Endothelial cell of umbilical vein (primary cell): ENCODE measurements around the gene USP6NL. TPM values are rescaled to one million over a fixed set of nuclear protein-coding genes. Genes with fewer than 3 reads are reported as not detected.

Experiments
- BruUV-seq: library from RNA; stranded (reverse); fragments of 400-500 nt; replicated peaks from 2 replicates; lab custom pipeline; 2021; lab: Mats Ljungman, UMichigan
- CTCF ChIA-PET: fragments of 300-600, 350-600 bp; sonication (Branson Sonifier 250); formaldehyde crosslinking; loops from one replicate; lab custom pipeline; 2021; ENCODE audit warnings: antibody characterized with exemption, inconsistent platforms; lab: Charles Lee
- POLR2A ChIA-PET: fragments of 300-600, 350-600 bp; sonication (Branson Sonifier 250); formaldehyde crosslinking; loops from one replicate; lab custom pipeline; 2021; ENCODE audit warnings: antibody characterized with exemption, inconsistent platforms; lab: Charles Lee
- DNase-seq: peaks from one replicate; pipeline ENCODE4 v3.0.0-alpha.2; 2011; ENCODE audit warnings: low read depth, low spot score
- FAIRE-seq: peaks from 2 replicates; lab custom pipeline; 2011; peaks lifted over from hg19 to GRCh38; lab: Jason Lieb, UNC
- H2AFZ ChIP-seq: 2 replicates; pipeline ENCODE4 v1.6.0; 2012; ENCODE audit warnings: low read depth, low read length, control low read depth, inconsistent platforms
- H3K27ac ChIP-seq: 2 replicates; pipeline ENCODE4 v1.5.1; 2011; ENCODE audit warnings: low read depth, mild to moderate bottlenecking, control low read depth, low read length, moderate library complexity; ENCODE audit not compliant: insufficient read depth
- H3K27me3 ChIP-seq, 2 experiments: 2 replicates each; pipeline versions ENCODE4 v1.6.0 to v1.6.1; 2011; ENCODE audit warnings: low read length in 2 of 2, mixed read lengths in 1 of 2; ENCODE audit not compliant: control insufficient read depth in 2 of 2, insufficient read depth in 2 of 2
- H3K36me3 ChIP-seq, 2 experiments: 2 replicates in 1 of 2; 3 replicates in 1 of 2; pipeline ENCODE4 v1.5.1; 2011; ENCODE audit warnings: low read length in 2 of 2, mild to moderate bottlenecking in 1 of 2, moderate library complexity in 1 of 2; ENCODE audit not compliant: control insufficient read depth in 2 of 2, insufficient read depth in 2 of 2; ENCODE audit errors: extremely low read depth in 1 of 2
- H3K4me1 ChIP-seq: 3 replicates; pipeline ENCODE4 v1.5.1; 2011; ENCODE audit warnings: mild to moderate bottlenecking, low read length; ENCODE audit not compliant: control insufficient read depth, insufficient read depth; ENCODE audit errors: extremely low read depth
- H3K4me2 ChIP-seq: 2 replicates; pipeline ENCODE4 v1.6.1; 2011; ENCODE audit warnings: low read length, control low read depth, mixed read lengths; ENCODE audit not compliant: insufficient read depth
- H3K4me3 ChIP-seq, 3 experiments: fragments of 200-600 bp in 1 of 3; sonication (generic), shearing (Covaris generic) in 1 of 3; replicated peaks in 1 of 3; 2 replicates each; pipeline ENCODE4 v1.5.1; 2011 to 2016; ENCODE audit warnings: control low read depth in 3 of 3, low read length in 3 of 3, mild to moderate bottlenecking in 2 of 3, inconsistent platforms in 1 of 3, low read depth in 1 of 3, moderate library complexity in 1 of 3; ENCODE audit not compliant: insufficient read depth in 1 of 3
- H3K79me2 ChIP-seq: 2 replicates; pipeline ENCODE4 v1.6.0; 2012; ENCODE audit warnings: low read length, inconsistent platforms; ENCODE audit not compliant: control insufficient read depth, insufficient read depth
- H3K9ac ChIP-seq: replicated peaks from 2 replicates; pipeline ENCODE3; 2011; ENCODE audit warnings: low read length, control low read depth; ENCODE audit not compliant: insufficient read depth; ENCODE audit errors: extremely low read depth
- H3K9me1 ChIP-seq: replicated peaks from 3 replicates; pipeline ENCODE4 v1.6.0; 2011; ENCODE audit warnings: mild to moderate bottlenecking, low read length; ENCODE audit not compliant: control insufficient read depth, insufficient read depth; ENCODE audit errors: extremely low read depth
- H3K9me3 ChIP-seq: replicated peaks from 2 replicates; pipeline ENCODE4 v1.5.1; 2012; ENCODE audit warnings: low read length, inconsistent platforms; ENCODE audit not compliant: control insufficient read depth, insufficient read depth
- H4K20me1 ChIP-seq: replicated peaks from 2 replicates; pipeline ENCODE3; 2011; ENCODE audit warnings: mild to moderate bottlenecking, low read length; ENCODE audit not compliant: control insufficient read depth, insufficient read depth; ENCODE audit errors: extremely low read depth
- CTCF ChIP-seq, 2 donors: IDR thresholded peaks; 1 replicate in 1 of 2; 2 replicates in 1 of 2; pipeline ENCODE4 v1.5.1; 2011; ENCODE audit warnings: low read length in 2 of 2, mild to moderate bottlenecking in 2 of 2, moderate library complexity in 2 of 2, control low read depth in 1 of 2, inconsistent platforms in 1 of 2, low read depth in 1 of 2; ENCODE audit not compliant: insufficient read depth in 1 of 2; ENCODE audit errors: extremely low read depth in 1 of 2
- EZH2 ChIP-seq: IDR thresholded peaks from 2 replicates; pipeline ENCODE4 v1.6.1; 2012; ENCODE audit warnings: borderline replicate concordance, low read depth, mild to moderate bottlenecking, moderate library complexity, low read length, inconsistent platforms; ENCODE audit not compliant: severe bottlenecking
- FOS ChIP-seq: IDR thresholded peaks from 2 replicates; pipeline ENCODE4 v1.6.1; 2011; ENCODE audit warnings: mild to moderate bottlenecking, low read length, moderate library complexity, borderline replicate concordance; ENCODE audit not compliant: insufficient read depth
- GATA2 ChIP-seq: IDR thresholded peaks from 2 replicates; pipeline ENCODE4 v1.7.0; 2011; ENCODE audit warnings: low read depth, mild to moderate bottlenecking, moderate library complexity, mixed read lengths, low read length; ENCODE audit not compliant: insufficient read length, insufficient read depth
- JUN ChIP-seq: IDR thresholded peaks from 2 replicates; pipeline ENCODE4 v1.6.1; 2011; ENCODE audit warnings: borderline replicate concordance, low read depth; ENCODE audit not compliant: insufficient read length, insufficient read depth
- MYC ChIP-seq: IDR thresholded peaks from one replicate; pipeline ENCODE4 v1.6.1; 2011; ENCODE audit warnings: mild to moderate bottlenecking, low read depth, low read length
- POLR2A ChIP-seq: IDR thresholded peaks from 2 replicates; pipeline ENCODE4 v1.6.1; 2012; ENCODE audit warnings: low read depth, mild to moderate bottlenecking, control low read depth, low read length
- POLR2AphosphoS5 ChIP-seq: IDR thresholded peaks from 2 replicates; pipeline ENCODE4 v1.6.1; 2012; ENCODE audit warnings: low read depth, mild to moderate bottlenecking, control low read depth, low read length, moderate library complexity; ENCODE audit not compliant: insufficient read depth
- dilution Hi-C: fragments of 300-500 bp; cut with MboI; formaldehyde crosslinking; loops from one replicate; pipeline ENCODE4 v1.15.0; 2019; ENCODE audit warnings: low sequenced_read_pairs; ENCODE audit not compliant: extremely low pct_ligation_motif_present
- intact Hi-C: fragments of 100-400 bp; cut with micrococcal nuclease; formaldehyde crosslinking; loops from one replicate; pipeline ENCODE4 v1.10.0; 2022
- polyA plus RNA-seq, 4 experiments: library from polyadenylated mRNA; depleted of rRNA in 3 of 4; stranded (reverse) in 3 of 4; unstranded in 1 of 4; fragments of >200 nt; gene quantifications; 2 replicates each; pipeline versions ENCODE4 v1.2.1 to v1.2.3, GENCODE V29; 2011 to 2012; ENCODE audit warnings: missing spikeins in 1 of 4
- total RNA-seq: library from RNA; stranded (reverse); gene quantifications from 2 replicates; pipeline ENCODE4 v1.2.3, GENCODE V29; 2021
- TF ChIP-seq, protein P1 (sequence below): IDR thresholded peaks from 2 replicates; pipeline ENCODE4 v1.6.1; 2011; ENCODE audit not compliant: insufficient read depth, insufficient read length

USP6NL gene
- total and polyA plus RNA-seq, 2 donors (not counting 3 experiments of a cell fraction or from before 2014, with no cell fraction given) = 13.5 to 29.2 TPM

- dilution Hi-C loops (no loop called here), intact Hi-C loops (no loop called here)
- Histone ChIP-seq H3K27me3 (peaks cover 0 to 2% of the 10 kb centered on the region in 2 experiments), H3K36me3 (no peaks in the 10 kb centered on the region), H2AFZ (no peak overlapping the region), H3K4me1 (peaks cover 14% of the 10 kb centered on the region), H3K9me3 (no peaks in the 10 kb centered on the region), H3K79me2 (no peaks in the 10 kb centered on the region), H3K27ac (no peak overlapping the region), H4K20me1 (no peaks in the 10 kb centered on the region), H3K4me3 (no peak overlapping the region), H3K9me1 (no peaks in the 10 kb centered on the region), H3K4me2 (no peak overlapping the region), H3K9ac (no peak overlapping the region)
- DNase-seq = no peak
- no TSS peak for BruUV-seq
- TF ChIP-seq MYC (no peak), FOS (no peak), POLR2A (no peak), EZH2 (no peak), POLR2AphosphoS5 (no peak), GATA2 (no peak), JUN (no peak), CTCF (IDR thresholded peaks at IDR 0.05; ENCODE audit: extremely low read depth in 1 of 2, insufficient read depth in 1 of 2, low read depth in 1 of 2, low read length in 2 of 2) (no peak)
- TF ChIP-seq, protein P1, sequence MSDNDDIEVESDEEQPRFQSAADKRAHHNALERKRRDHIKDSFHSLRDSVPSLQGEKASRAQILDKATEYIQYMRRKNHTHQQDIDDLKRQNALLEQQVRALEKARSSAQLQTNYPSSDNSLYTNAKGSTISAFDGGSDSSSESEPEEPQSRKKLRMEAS = no peak
- CTCF ChIA-PET = no interaction called here
- FAIRE-seq = no peak
- POLR2A ChIA-PET = no interaction called here
These were observed 5.8 kb upstream of the USP6NL start for GRCh38 chr10:11617233-11617632.
